Smooth muscle cell (in vitro differentiated cells): ENCODE measurements around the gene CHRNA4. TPM values are rescaled to one million over a fixed set of nuclear protein-coding genes. Genes with fewer than 3 reads are reported as not detected.

ENCODE experiments used
- DNase-seq: peaks from one replicate; lab custom pipeline; 2025; ENCODE audit not compliant: unreplicated experiment; lab: John Stamatoyannopoulos, UW
- H2AFZ ChIP-seq: fragments of 200-600 bp; sonication (generic); 2 replicates; pipeline ENCODE4 v1.6.0; 2016; ENCODE audit warnings: antibody characterized with exemption, low read depth, mild to moderate bottlenecking
- H3F3A ChIP-seq: fragments of 200-600 bp; sonication (generic); 2 replicates; pipeline ENCODE4 v1.6.0; 2017; ENCODE audit warnings: antibody characterized with exemption, low read depth
- H3K27ac ChIP-seq: fragments of 200-600 bp; sonication (generic); 2 replicates; pipeline ENCODE4 v1.5.1; 2016; ENCODE audit warnings: low read depth, mild to moderate bottlenecking
- H3K27me3 ChIP-seq: fragments of 200-600 bp; sonication (generic); 2 replicates; pipeline ENCODE4 v1.6.1; 2016; ENCODE audit warnings: low read depth, mild to moderate bottlenecking
- H3K36me3 ChIP-seq: fragments of 200-600 bp; sonication (generic); 2 replicates; pipeline ENCODE4 v1.5.1; 2016; ENCODE audit warnings: low read depth
- H3K4me1 ChIP-seq: fragments of 200-600 bp; sonication (generic); 2 replicates; pipeline ENCODE4 v1.5.1; 2016; ENCODE audit warnings: low read depth
- H3K4me2 ChIP-seq: fragments of 200-600 bp; sonication (generic); 2 replicates; pipeline ENCODE4 v1.6.0; 2016; ENCODE audit warnings: mild to moderate bottlenecking
- H3K4me3 ChIP-seq: fragments of 200-600 bp; sonication (generic); 2 replicates; pipeline ENCODE4 v1.5.1; 2016; ENCODE audit warnings: mild to moderate bottlenecking
- H3K79me2 ChIP-seq: fragments of 200-600 bp; sonication (generic); 2 replicates; pipeline ENCODE4 v1.6.0; 2016; ENCODE audit warnings: low read depth, mild to moderate bottlenecking
- H3K9ac ChIP-seq: fragments of 200-600 bp; sonication (generic); 2 replicates; pipeline ENCODE4 v1.6.0; 2016; ENCODE audit warnings: low read depth
- H3K9me3 ChIP-seq: fragments of 200-600 bp; sonication (generic); replicated peaks from 2 replicates; pipeline ENCODE4 v1.5.1; 2016; ENCODE audit warnings: low read depth
- H4K20me1 ChIP-seq: fragments of 200-600 bp; sonication (generic); 2 replicates; pipeline ENCODE4 v1.6.0; 2016; ENCODE audit warnings: low read depth
- WGBS: methylation state at CpG from one replicate; pipeline ENCODE4 v1.1.7; 2016; ENCODE audit warnings: low lambda C conversion rate; 5-methylcytosine and 5-hydroxymethylcytosine counted together
- polyA plus RNA-seq: library from polyadenylated mRNA; unstranded; fragments of >200 nt; fragmentation: Nextera tagmentation; extraction: Ambion mirVana; gene quantifications from 2 replicates; pipeline ENCODE4 v1.2.1, GENCODE V29; 2016
- total RNA-seq: library from RNA; depleted of rRNA; stranded (reverse); fragments of >200 nt; gene quantifications from 2 replicates; pipeline ENCODE4 v1.2.3, GENCODE V29; 2014
- TF ChIP-seq, protein P1 (sequence below): fragments of 200-600 bp; sonication (generic); IDR thresholded peaks from 2 replicates; pipeline ENCODE4 v1.5.1; 2017; ENCODE audit warnings: borderline replicate concordance, mild to moderate bottlenecking, antibody characterized with exemption; ENCODE audit not compliant: insufficient read depth, poor library complexity, severe bottlenecking

CHRNA4 gene
- total and polyA plus RNA-seq, 2 experiments from 2014 or later, result 0.03 TPM; not detected in 1

DNA sequence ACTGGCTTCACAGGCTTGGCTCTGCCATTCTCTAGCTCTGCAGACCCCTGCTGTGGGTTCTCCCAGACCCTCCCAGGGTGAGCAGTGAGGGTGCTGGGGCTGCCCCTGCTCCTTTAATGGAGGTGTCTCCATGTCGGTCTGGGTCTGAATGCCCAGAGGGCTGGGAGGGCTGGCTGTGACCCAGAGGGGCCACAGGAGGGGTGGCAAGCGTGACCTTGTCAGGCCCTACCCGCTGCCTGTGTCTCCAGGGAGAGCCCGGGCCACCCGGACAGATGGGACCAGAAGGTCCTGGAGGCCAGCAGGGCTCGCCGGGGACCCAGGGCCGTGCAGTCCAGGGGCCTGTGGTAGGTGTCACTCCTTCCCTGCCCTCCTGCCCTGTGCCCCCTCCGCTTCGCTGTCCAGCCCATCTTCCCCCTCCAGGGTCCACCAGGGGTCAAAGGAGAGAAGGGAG, 36.1 kb downstream of the CHRNA4 start:
- Histone ChIP-seq H3K9me3 (no peaks in the 10 kb centered on the region), H3K79me2 (no peaks in the 10 kb centered on the region), H3F3A (no peaks in the 10 kb centered on the region), H4K20me1 (no peaks in the 10 kb centered on the region), H2AFZ (no peak overlapping the region), H3K4me2 (no peak overlapping the region), H3K27me3 (no peaks in the 10 kb centered on the region), H3K4me1 (no peaks in the 10 kb centered on the region), H3K4me3 (no peak overlapping the region), H3K9ac (no peak overlapping the region), H3K27ac (no peak overlapping the region), H3K36me3 (no peaks in the 10 kb centered on the region)
- TF ChIP-seq, protein P1, sequence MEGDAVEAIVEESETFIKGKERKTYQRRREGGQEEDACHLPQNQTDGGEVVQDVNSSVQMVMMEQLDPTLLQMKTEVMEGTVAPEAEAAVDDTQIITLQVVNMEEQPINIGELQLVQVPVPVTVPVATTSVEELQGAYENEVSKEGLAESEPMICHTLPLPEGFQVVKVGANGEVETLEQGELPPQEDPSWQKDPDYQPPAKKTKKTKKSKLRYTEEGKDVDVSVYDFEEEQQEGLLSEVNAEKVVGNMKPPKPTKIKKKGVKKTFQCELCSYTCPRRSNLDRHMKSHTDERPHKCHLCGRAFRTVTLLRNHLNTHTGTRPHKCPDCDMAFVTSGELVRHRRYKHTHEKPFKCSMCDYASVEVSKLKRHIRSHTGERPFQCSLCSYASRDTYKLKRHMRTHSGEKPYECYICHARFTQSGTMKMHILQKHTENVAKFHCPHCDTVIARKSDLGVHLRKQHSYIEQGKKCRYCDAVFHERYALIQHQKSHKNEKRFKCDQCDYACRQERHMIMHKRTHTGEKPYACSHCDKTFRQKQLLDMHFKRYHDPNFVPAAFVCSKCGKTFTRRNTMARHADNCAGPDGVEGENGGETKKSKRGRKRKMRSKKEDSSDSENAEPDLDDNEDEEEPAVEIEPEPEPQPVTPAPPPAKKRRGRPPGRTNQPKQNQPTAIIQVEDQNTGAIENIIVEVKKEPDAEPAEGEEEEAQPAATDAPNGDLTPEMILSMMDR, result no peak
- DNase-seq, result no peak
- WGBS, result 93% methylated on average over 9 of the region's 10 CpGs

DNA sequence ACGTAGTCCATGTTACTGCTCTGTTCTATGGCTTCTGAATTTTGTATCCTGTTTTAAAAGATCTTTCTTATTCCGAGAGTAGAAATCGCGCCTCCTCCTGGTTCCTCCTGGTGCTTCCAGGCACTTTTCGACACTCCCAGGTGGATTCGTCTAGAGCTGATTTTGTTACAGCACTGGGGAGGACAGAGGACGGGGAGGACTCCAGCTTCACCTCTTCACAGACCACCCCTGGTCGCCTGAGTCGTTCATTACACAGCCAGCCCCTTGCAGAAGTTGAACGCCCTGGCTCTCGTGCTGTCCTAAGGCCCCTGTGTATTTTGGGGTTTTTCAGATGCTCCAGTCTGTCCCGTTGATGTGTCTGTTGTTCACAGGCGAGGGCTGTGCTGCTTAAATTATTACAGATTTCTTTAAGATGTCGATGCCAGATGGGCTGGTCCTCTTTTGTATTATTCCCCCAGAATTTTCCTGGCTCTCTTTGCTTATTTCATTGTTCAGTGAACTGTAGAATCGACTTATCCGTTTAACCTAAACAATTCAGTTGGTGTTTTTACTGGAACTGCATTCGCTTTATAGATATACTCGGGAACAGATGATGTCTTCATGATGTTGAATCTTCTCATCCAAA, 37.7 kb downstream of the CHRNA4 start:
- TF ChIP-seq, protein P1, result no peak
- H4K20me1 ChIP-seq, result no peaks in the 10 kb centered on the region
- H3K27me3 ChIP-seq, result no peaks in the 10 kb centered on the region
- H3K27ac ChIP-seq, result no peak overlapping the region
- no peaks in the 10 kb centered on the region for H3K79me2 ChIP-seq
- no peaks in the 10 kb centered on the region for H3K4me1 ChIP-seq
- H3K4me2 ChIP-seq, result no peak overlapping the region
- DNase-seq, result no peak
- no peak overlapping the region for H3K9ac ChIP-seq
- no peak overlapping the region for H3K4me3 ChIP-seq
- H3K9me3 ChIP-seq, result no peaks in the 10 kb centered on the region
- 77% methylated on average over 18 of the region's 18 CpGs for WGBS
- no peaks in the 10 kb centered on the region for H3K36me3 ChIP-seq
- no peak overlapping the region for H2AFZ ChIP-seq
- no peaks in the 10 kb centered on the region for H3F3A ChIP-seq

DNA sequence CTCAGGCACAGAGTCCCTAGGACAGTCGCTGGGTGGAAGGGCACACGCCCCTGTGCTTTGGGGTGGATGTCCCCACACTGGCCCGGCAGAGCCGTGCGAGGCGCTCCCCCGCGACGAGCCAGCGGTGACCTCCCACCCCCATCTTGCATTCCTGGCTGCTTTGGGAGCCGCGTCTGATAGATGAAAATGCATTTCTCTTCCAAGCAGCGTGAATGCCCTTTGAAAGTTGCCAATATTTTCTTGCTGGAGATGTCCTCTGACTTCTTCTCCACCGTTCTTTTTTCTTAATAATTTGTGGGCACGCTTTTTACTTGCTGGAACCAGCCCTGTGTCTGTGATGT, 38.2 kb downstream of the CHRNA4 start:
- Histone ChIP-seq H2AFZ (no peak overlapping the region), H4K20me1 (no peaks in the 10 kb centered on the region), H3K27me3 (no peaks in the 10 kb centered on the region), H3K79me2 (no peaks in the 10 kb centered on the region), H3K4me3 (no peak overlapping the region), H3K4me1 (no peaks in the 10 kb centered on the region), H3K27ac (no peak overlapping the region), H3F3A (no peaks in the 10 kb centered on the region), H3K36me3 (no peaks in the 10 kb centered on the region), H3K9ac (no peak overlapping the region), H3K9me3 (no peaks in the 10 kb centered on the region), H3K4me2 (no peak overlapping the region)
- TF ChIP-seq, protein P1, result no peak
- no peak for DNase-seq
- 77% methylated on average over 15 of the region's 15 CpGs for WGBS
